GM12891 (cell line): ENCODE measurements around the gene CDH22.

Experiments used
- PAX5 ChIP-seq: IDR thresholded peaks from 2 replicates; pipeline ENCODE4 v1.6.1; 2011; ENCODE audit warnings: low read length, moderate library complexity, mild to moderate bottlenecking; ENCODE audit not compliant: insufficient read depth, severe bottlenecking
- POLR2A ChIP-seq: IDR thresholded peaks from 2 replicates; pipeline ENCODE4 v1.6.1; 2011; ENCODE audit warnings: low read depth, low read length, control low read depth
- POLR2AphosphoS5 ChIP-seq: IDR thresholded peaks from 2 replicates; pipeline ENCODE4 v1.6.1; 2011; ENCODE audit warnings: low read depth, low read length, control low read depth
- POU2F2 ChIP-seq: IDR thresholded peaks from 2 replicates; pipeline ENCODE4 v1.6.1; 2011; ENCODE audit warnings: low read depth, mild to moderate bottlenecking, control low read depth, low read length, moderate library complexity
- SPI1 ChIP-seq: IDR thresholded peaks from 2 replicates; pipeline ENCODE4 v1.6.1; 2011; ENCODE audit warnings: low read depth, low read length, control low read depth
- TAF1 ChIP-seq: IDR thresholded peaks from 2 replicates; pipeline ENCODE4 v1.6.1; 2011; ENCODE audit warnings: low read depth, low read length, control low read depth

DNA sequence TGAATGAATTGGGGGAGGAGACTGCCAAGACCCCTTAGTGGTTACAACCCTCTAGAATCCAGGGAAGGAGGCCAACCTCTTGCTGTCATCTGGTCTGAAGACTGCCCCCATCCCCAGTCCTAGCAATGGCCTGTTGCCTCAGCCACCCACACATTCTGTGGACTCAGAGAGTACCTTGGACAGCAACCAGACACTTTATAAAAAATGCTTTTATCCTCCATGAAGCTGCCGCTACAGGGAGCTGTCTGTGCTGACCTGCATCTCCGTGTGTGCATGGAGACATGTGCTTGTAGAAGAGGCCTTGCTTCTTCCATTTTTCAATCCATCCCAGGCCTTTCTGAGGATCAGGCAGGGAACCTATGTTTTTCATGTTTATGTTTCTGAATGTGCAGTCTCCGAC is 15.2 kb downstream of the CDH22 start:
- TF ChIP-seq POLR2A (no peak), TAF1 (no peak), POU2F2 (no peak), SPI1 (no peak), POLR2AphosphoS5 (no peak), PAX5 (no peak)
